ENCODE data around the gene CYP11A1.
A peak's percentile ranks its signal among the peaks of the same experiment; 100 is the strongest.

Gene CYP11A1

GRCh38 chr15:74406517-74406916 lies 39.1 kb upstream of the CYP11A1 start:
- H3K4me3 ChIP-seq (ENCODE audit: low read depth, low read length), result no peak overlapping the region
- no peak for TF ChIP-seq CTCF (IDR thresholded peaks at IDR 0.05; ENCODE audit: low read depth, low read length, missing control alignments)

GRCh38 chr15:74405823-74406222 lies 38.4 kb upstream of the CYP11A1 start:
- TF ChIP-seq CTCF (IDR thresholded peaks at IDR 0.05; ENCODE audit: low read depth, low read length, missing control alignments), result no peak
- no peak for DNase-seq (ENCODE audit: low read depth)

More at GRCh38 chr15:74406517-74406916, 39.1 kb upstream of the CYP11A1 start:
- no peak for DNase-seq (ENCODE audit: low read depth)

GRCh38 chr15:74403991-74404563 lies 36.6 kb upstream of the CYP11A1 start:
- peak overlapping the region; percentile 34 for H3K4me3 ChIP-seq (ENCODE audit: low read depth, low read length)
- DNase-seq (ENCODE audit: low read depth), result peak; percentile 85
- no peak for TF ChIP-seq CTCF (IDR thresholded peaks at IDR 0.05; ENCODE audit: low read depth, low read length, missing control alignments)

More at GRCh38 chr15:74405823-74406222, 38.4 kb upstream of the CYP11A1 start:
- H3K4me3 ChIP-seq (ENCODE audit: low read depth, low read length), result no peak overlapping the region

- TF ChIP-seq CTCF (IDR thresholded peaks at IDR 0.05; ENCODE audit: low read depth, low read length, missing control alignments), result no peak
- peak overlapping the region; percentile 34 for H3K4me3 ChIP-seq (ENCODE audit: low read depth, low read length)
- DNase-seq (ENCODE audit: low read depth), result no peak
Measured at GRCh38 chr15:74403588-74403919, 36.1 kb upstream of the CYP11A1 start.

- TF ChIP-seq CTCF (IDR thresholded peaks at IDR 0.05; ENCODE audit: low read depth, low read length, missing control alignments), result no peak
- DNase-seq (ENCODE audit: low read depth), result no peak
- H3K4me3 ChIP-seq (ENCODE audit: low read depth, low read length), result peak overlapping the region; percentile 34
Measured at GRCh38 chr15:74402873-74403587, 35.6 kb upstream of the CYP11A1 start.

- no peak overlapping the region for H3K4me3 ChIP-seq (ENCODE audit: low read depth, low read length)
- DNase-seq (ENCODE audit: low read depth), result no peak
- no peak for TF ChIP-seq CTCF (IDR thresholded peaks at IDR 0.05; ENCODE audit: low read depth, low read length, missing control alignments)
Measured at GRCh38 chr15:74402337-74402841, 34.9 kb upstream of the CYP11A1 start.
